ENCODE data around the gene LRP1. TPM values are rescaled to one million over a fixed set of nuclear protein-coding genes. Genes with fewer than 3 reads are reported as not detected.

LRP1 gene
- total RNA-seq, 1 donor from 2014 or later = 95.7 TPM

GRCh38 chr12:57235728-57236131 is 107.4 kb downstream of the LRP1 start:
- H3K4me1 Mint-ChIP-seq (ENCODE audit: low read depth) = peaks cover 18% of the 10 kb centered on the region

GRCh38 chr12:57236201-57236924 is 108.1 kb downstream of the LRP1 start:
- Mint-ChIP-seq H3K27ac (no peak overlapping the region), H3K27me3 (peaks cover 65% of the 10 kb centered on the region), H3K4me1 (ENCODE audit: low read depth) (peaks cover 18% of the 10 kb centered on the region), H3K36me3 (ENCODE audit: insufficient read depth) (peaks cover 23% of the 10 kb centered on the region), H3K9me3 (ENCODE audit: low read depth) (no peaks in the 10 kb centered on the region), H3K4me3 (ENCODE audit: low read depth) (no peak overlapping the region)
- no peak for TF ChIP-seq CTCF (IDR thresholded peaks at IDR 0.05; ENCODE audit: unreplicated experiment)
- DNase-seq (ENCODE audit: low spot score, unreplicated experiment) = no peak

More at GRCh38 chr12:57235728-57236131, 107.4 kb downstream of the LRP1 start:
- H3K9me3 Mint-ChIP-seq (ENCODE audit: low read depth) = no peaks in the 10 kb centered on the region
- H3K27ac Mint-ChIP-seq = no peak overlapping the region
- TF ChIP-seq CTCF (IDR thresholded peaks at IDR 0.05; ENCODE audit: unreplicated experiment) = no peak
- H3K36me3 Mint-ChIP-seq (ENCODE audit: insufficient read depth) = peaks cover 25% of the 10 kb centered on the region
- H3K4me3 Mint-ChIP-seq (ENCODE audit: low read depth) = no peak overlapping the region
- H3K27me3 Mint-ChIP-seq = peaks cover 58% of the 10 kb centered on the region
- no peak for DNase-seq (ENCODE audit: low spot score, unreplicated experiment)

- peak overlapping the region; percentile 26 for H3K27ac Mint-ChIP-seq
- H3K9me3 Mint-ChIP-seq (ENCODE audit: low read depth) = no peaks in the 10 kb centered on the region
- peaks cover 19% of the 10 kb centered on the region for H3K36me3 Mint-ChIP-seq (ENCODE audit: insufficient read depth)
- H3K4me3 Mint-ChIP-seq (ENCODE audit: low read depth) = no peak overlapping the region
- H3K4me1 Mint-ChIP-seq (ENCODE audit: low read depth) = peaks cover 18% of the 10 kb centered on the region
- TF ChIP-seq CTCF (IDR thresholded peaks at IDR 0.05; ENCODE audit: unreplicated experiment) = no peak
- peaks cover 72% of the 10 kb centered on the region for H3K27me3 Mint-ChIP-seq
- no peak for DNase-seq (ENCODE audit: low spot score, unreplicated experiment)
Observed at GRCh38 chr12:57236925-57237595, 108.8 kb downstream of the LRP1 start.

- Mint-ChIP-seq H3K27me3 (peaks cover 76% of the 10 kb centered on the region), H3K27ac (no peak overlapping the region), H3K4me1 (ENCODE audit: low read depth) (peaks cover 18% of the 10 kb centered on the region), H3K9me3 (ENCODE audit: low read depth) (no peaks in the 10 kb centered on the region), H3K36me3 (ENCODE audit: insufficient read depth) (peaks cover 19% of the 10 kb centered on the region), H3K4me3 (ENCODE audit: low read depth) (peak overlapping the region; percentile 20)
- TF ChIP-seq CTCF (IDR thresholded peaks at IDR 0.05; ENCODE audit: unreplicated experiment) = no peak
- DNase-seq (ENCODE audit: low spot score, unreplicated experiment) = no peak
Observed at GRCh38 chr12:57237596-57237931, 109.3 kb downstream of the LRP1 start.

- DNase-seq (ENCODE audit: low spot score, unreplicated experiment) = no peak
- Mint-ChIP-seq H3K4me3 (ENCODE audit: low read depth) (peak overlapping the region; percentile 67), H3K27ac (no peak overlapping the region), H3K9me3 (ENCODE audit: low read depth) (no peaks in the 10 kb centered on the region), H3K36me3 (ENCODE audit: insufficient read depth) (peaks cover 14% of the 10 kb centered on the region), H3K4me1 (ENCODE audit: low read depth) (peaks cover 22% of the 10 kb centered on the region), H3K27me3 (peaks cover 79% of the 10 kb centered on the region)
- TF ChIP-seq CTCF (IDR thresholded peaks at IDR 0.05; ENCODE audit: unreplicated experiment) = no peak
Observed at GRCh38 chr12:57237932-57238853, 109.9 kb downstream of the LRP1 start.
